ENCODE results near the gene ADAD1.

DNA sequence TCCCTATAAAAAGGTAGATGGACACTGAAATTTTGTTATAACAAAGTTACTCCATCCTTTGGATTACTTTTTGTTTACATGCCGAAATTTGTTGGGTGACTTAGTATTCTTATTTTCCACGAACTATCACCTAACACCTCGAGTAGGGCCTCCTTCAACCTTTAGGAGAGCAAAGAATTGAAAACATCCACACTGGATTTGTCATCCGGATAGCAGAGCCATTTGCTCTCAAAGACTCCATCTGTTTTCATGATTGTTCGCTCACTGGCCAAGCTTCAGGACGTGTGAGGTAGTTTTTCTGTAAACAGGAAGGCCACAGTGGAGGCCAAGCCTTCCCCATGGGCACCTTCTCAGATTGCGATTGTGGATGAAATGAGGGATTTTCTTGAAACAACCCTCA is at the start of gene ADAD1:
- TF ChIP-seq, protein P1, sequence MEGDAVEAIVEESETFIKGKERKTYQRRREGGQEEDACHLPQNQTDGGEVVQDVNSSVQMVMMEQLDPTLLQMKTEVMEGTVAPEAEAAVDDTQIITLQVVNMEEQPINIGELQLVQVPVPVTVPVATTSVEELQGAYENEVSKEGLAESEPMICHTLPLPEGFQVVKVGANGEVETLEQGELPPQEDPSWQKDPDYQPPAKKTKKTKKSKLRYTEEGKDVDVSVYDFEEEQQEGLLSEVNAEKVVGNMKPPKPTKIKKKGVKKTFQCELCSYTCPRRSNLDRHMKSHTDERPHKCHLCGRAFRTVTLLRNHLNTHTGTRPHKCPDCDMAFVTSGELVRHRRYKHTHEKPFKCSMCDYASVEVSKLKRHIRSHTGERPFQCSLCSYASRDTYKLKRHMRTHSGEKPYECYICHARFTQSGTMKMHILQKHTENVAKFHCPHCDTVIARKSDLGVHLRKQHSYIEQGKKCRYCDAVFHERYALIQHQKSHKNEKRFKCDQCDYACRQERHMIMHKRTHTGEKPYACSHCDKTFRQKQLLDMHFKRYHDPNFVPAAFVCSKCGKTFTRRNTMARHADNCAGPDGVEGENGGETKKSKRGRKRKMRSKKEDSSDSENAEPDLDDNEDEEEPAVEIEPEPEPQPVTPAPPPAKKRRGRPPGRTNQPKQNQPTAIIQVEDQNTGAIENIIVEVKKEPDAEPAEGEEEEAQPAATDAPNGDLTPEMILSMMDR (IDR thresholded peaks at IDR 0.05; ENCODE audit: poor library complexity): no peak
- TF ChIP-seq EZH2 (IDR thresholded peaks at IDR 0.05; ENCODE audit: borderline replicate concordance) (no peak), EZH2phosphoT487 (IDR thresholded peaks at IDR 0.05; ENCODE audit: low read depth, severe bottlenecking, unreplicated experiment) (no peak)

All from hepatocyte (in vitro differentiated cells).